HepG2 (cell line): ENCODE measurements around the gene BABAM2.

ENCODE experiments used
- CTCF ChIP-seq: sonication (generic); formaldehyde crosslinking; IDR thresholded peaks from 2 replicates; pipeline ENCODE4 v1.5.0; 2020; ENCODE audit warnings: mild to moderate bottlenecking, missing genetic modification reagents, moderate library complexity
- JDP2 ChIP-seq: sonication (generic); formaldehyde crosslinking; IDR thresholded peaks from 2 replicates; pipeline ENCODE4 v1.8.1; 2022; ENCODE audit warnings: missing genetic modification reagents, borderline replicate concordance
- PHF21A ChIP-seq: sonication (generic); formaldehyde crosslinking; IDR thresholded peaks from 2 replicates; pipeline ENCODE4 v1.5.0; 2020; ENCODE audit warnings: mild to moderate bottlenecking, missing genetic modification reagents
- POGK ChIP-seq: sonication (generic); formaldehyde crosslinking; conservative IDR thresholded peaks from 2 replicates; pipeline ENCODE4 v1.8.0; 2022; ENCODE audit warnings: mild to moderate bottlenecking, moderate library complexity, missing genetic modification reagents
- PREB ChIP-seq: sonication (generic); formaldehyde crosslinking; IDR thresholded peaks from 2 replicates; pipeline ENCODE4 v1.4.0; 2020; ENCODE audit warnings: missing genetic modification reagents
- SMARCE1 ChIP-seq: fragments of 450-650 bp; IDR thresholded peaks from 2 replicates; pipeline ENCODE4 v1.6.1; 2017; ENCODE audit warnings: borderline replicate concordance
- TAF1 ChIP-seq: sonication (generic); formaldehyde crosslinking; IDR thresholded peaks from 2 replicates; pipeline ENCODE4 v1.4.0; 2020; ENCODE audit warnings: missing genetic modification reagents
- TRIM24 ChIP-seq: sonication (generic); formaldehyde crosslinking; IDR thresholded peaks from 2 replicates; pipeline ENCODE4 v1.8.0; 2022; ENCODE audit warnings: mild to moderate bottlenecking, missing genetic modification reagents
- ZBTB1 ChIP-seq: sonication (generic); formaldehyde crosslinking; IDR thresholded peaks from 2 replicates; pipeline ENCODE4 v1.4.0; 2020; ENCODE audit warnings: missing genetic modification reagents, borderline replicate concordance
- ZBTB8A ChIP-seq: sonication (generic); formaldehyde crosslinking; IDR thresholded peaks from 2 replicates; pipeline ENCODE4 v1.4.0; 2020; ENCODE audit warnings: mild to moderate bottlenecking, low read depth, missing genetic modification reagents, borderline replicate concordance
- ZNF549 ChIP-seq: sonication (generic); formaldehyde crosslinking; IDR thresholded peaks from 2 replicates; pipeline ENCODE4 v1.5.0; 2020; ENCODE audit warnings: missing genetic modification reagents

GRCh38 chr2:28178946-28179345, 288.4 kb downstream of the BABAM2 start:
- no peak for TF ChIP-seq ZBTB8A (CRISPR knock-in tag)
- TF ChIP-seq PREB (CRISPR knock-in tag): no peak
- no peak for TF ChIP-seq ZNF549 (CRISPR knock-in tag)
- TF ChIP-seq SMARCE1: no peak
- no peak for TF ChIP-seq TAF1 (CRISPR knock-in tag)
- no peak for TF ChIP-seq ZBTB1 (CRISPR knock-in tag)
- no peak for TF ChIP-seq JDP2
- no peak for TF ChIP-seq POGK (CRISPR knock-in tag)
- TF ChIP-seq PHF21A (CRISPR knock-in tag): no peak
- no peak for TF ChIP-seq CTCF (CRISPR knock-in tag)
- no peak for TF ChIP-seq TRIM24
